ENCODE measurements around the gene CLDN10.

CLDN10 gene

GRCh38 chr13:95601216-95601615 lies 48.7 kb downstream of the CLDN10 start:
- no peak for DNase-seq (ENCODE audit: low read depth)

- DNase-seq (ENCODE audit: low read depth) = no peak
These were observed 49.4 kb downstream of the CLDN10 start for GRCh38 chr13:95601906-95602305.

DNA sequence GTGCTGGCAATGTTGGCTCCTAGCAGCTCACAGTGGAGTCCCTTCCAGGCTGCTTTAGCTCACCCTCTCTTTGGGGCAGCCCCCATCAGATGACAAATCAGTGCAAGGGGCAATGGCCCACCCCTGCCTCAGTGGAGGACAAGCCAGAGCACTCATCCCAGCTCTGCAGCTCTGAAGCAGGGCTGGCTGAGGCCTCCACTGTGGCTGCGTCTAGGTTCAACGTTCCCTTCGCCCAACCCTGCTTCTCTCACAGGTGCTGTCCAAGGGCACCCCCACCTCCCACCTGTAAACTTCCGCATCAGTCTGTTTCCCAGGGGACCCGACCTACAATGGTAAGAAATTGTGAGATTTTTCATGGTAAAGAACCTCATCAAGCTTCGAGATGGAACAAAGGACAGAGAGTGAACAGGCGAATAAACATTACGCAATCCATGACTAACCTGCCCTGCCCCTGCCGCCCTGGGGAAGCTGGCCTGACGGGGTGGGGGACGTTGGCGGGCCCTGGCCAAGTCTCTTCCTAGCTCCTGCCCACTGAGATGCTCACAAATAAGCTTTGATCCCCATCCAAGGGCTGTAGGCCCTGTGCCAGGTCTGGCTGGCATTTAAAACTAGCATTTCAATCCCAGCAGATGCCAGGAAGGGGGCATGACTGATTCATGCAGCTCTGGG lies 51.5 kb downstream of the CLDN10 start:
- no peak for DNase-seq (ENCODE audit: low read depth)

GRCh38 chr13:95604556-95604915 lies 52.0 kb downstream of the CLDN10 start:
- DNase-seq (ENCODE audit: low read depth) = no peak

- no peak for DNase-seq (ENCODE audit: low read depth)
These were observed 53.1 kb downstream of the CLDN10 start for GRCh38 chr13:95605448-95606125.

- DNase-seq (ENCODE audit: low read depth) = no peak
These were observed 54.8 kb downstream of the CLDN10 start for GRCh38 chr13:95607366-95607765.

DNA sequence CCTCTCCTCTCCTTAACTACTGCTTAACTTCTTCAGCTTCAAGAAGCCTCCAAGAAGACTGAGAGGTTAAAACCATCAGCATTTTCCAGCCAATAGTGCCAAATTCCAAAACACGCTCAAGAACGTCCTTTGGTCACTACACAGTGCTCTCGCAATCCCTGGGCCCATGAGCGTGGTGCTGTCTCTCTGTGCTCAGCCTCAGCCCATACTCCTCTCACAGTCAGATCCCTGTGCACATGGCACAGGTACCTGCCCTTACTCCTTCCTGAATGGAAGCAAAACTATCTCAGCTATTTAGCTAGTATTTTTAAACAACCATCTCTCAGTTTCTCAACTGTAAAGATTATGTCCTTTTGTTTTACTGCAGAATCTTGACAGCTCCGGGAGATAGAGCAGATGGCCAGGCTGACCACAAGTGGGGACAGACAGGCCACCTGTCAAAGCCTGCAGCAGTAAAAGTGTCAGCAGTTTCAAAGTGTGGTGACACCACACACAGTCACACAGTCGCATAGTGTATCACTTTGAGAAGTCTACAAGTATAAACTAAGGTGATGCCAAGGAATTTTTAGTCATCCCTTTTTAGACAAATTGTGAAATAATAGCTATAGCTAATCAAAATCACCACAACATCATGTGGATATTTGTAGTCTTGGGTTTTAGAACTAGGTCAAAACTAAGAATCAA lies 56.3 kb downstream of the CLDN10 start:
- no peak for DNase-seq (ENCODE audit: low read depth)

DNA sequence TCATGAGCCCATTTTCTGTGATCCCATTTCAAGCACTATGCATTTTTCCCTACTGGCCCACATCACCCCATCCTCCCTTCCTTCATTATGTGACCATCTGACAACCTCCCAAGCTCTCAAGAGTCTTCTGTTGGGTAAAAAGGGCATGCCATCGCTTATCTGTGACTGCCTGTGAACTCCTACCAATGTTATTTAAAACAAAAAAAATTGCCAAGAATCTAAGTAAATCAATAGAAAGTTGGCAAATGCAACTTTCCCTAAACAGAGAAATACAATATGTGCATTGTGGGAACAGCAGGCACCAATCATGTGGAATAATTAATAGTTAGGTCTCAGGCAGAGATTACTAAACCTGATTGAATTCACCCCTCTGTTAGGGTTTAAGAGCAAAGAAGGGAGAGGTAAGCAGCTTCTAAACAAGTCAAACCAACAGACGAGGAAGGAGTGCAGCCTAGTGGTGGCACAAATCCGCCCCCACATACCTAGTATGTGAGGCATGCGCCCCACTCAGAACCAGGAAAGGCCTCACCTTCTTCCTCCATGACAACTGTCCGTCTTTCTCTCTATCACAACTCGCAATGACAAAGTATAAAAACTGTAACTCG lies 62.2 kb downstream of the CLDN10 start:
- DNase-seq (ENCODE audit: low read depth) = no peak

DNA sequence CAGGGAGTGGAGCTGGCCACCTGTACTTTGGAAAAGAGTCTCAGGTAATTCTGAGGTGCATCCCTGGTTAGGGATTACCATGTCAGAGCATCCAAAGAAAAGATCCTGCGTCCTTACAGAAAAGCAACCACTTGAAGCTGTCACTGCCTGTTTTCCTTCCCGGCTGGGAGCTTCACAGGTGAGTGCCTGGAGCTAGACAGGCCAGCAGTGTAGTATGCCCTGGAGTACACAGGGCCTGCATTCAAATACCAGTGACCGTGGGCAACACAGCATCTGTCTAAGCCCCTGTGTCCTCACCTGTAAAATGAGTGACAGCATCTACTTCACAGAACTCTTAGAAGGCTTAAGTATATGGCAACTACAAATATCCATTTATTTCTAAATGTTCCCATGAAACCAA lies 63.0 kb downstream of the CLDN10 start:
- no peak for DNase-seq (ENCODE audit: low read depth)

GRCh38 chr13:95620030-95620824 lies 67.7 kb downstream of the CLDN10 start:
- DNase-seq (ENCODE audit: low read depth) = no peak

GRCh38 chr13:95620825-95621498 lies 68.4 kb downstream of the CLDN10 start:
- DNase-seq (ENCODE audit: low read depth) = no peak

GRCh38 chr13:95623141-95623540 lies 70.6 kb downstream of the CLDN10 start:
- no peak for DNase-seq (ENCODE audit: low read depth)

DNA sequence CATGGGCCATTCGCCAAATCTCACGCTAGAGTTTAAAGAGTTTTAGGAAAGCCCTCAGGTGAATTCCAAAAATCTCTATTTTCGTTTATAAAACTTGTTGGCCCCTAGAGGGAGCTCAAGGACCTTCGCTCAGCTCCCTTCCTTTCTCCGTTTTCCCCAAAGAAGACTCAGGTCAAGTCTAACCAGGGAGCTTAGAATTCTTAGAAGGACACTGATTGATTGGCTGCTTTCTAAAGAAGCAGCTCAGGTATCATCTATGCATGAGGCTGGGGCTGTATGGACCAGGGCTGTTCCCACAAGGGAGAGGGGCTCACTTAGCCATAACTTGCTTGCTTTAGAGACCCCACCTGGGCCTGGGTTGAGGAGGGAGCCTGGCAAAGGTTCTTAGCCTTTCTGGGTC lies 71.5 kb downstream of the CLDN10 start:
- DNase-seq (ENCODE audit: low read depth) = no peak

- no peak for DNase-seq (ENCODE audit: low read depth)
These were observed 74.2 kb downstream of the CLDN10 start for GRCh38 chr13:95626768-95627167.

- DNase-seq (ENCODE audit: low read depth) = no peak
These were observed 75.1 kb downstream of the CLDN10 start for GRCh38 chr13:95627590-95627989.

DNA sequence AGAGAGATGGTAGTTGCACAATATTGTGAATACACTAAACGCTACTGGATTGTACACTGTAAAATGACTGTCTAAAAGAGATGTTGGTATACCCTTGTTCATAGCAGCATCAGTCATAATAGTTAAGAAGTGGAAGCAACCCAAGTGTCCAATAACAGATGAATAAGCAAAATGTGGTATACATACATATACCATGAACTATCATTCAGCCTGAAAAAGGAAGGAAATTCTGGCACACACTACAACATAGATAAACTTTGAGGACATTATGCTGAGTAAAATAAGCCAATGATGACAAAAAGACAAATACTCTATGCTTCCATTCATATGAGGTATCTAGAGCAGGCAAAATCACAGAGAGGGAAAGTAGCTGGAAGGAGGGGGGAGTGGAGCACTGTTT lies 76.0 kb downstream of the CLDN10 start:
- DNase-seq (ENCODE audit: low read depth) = no peak

GRCh38 chr13:95629071-95629470 lies 76.6 kb downstream of the CLDN10 start:
- DNase-seq (ENCODE audit: low read depth) = no peak
